ENCODE measurements around the gene ESRRG. TPM values are rescaled to one million over a fixed set of nuclear protein-coding genes. Genes with fewer than 3 reads are reported as not detected.

ESRRG gene
- total and polyA plus RNA-seq, 7 donors, result under 0.01 to 0.71 (median 0.33) TPM

GRCh38 chr1:216651826-216652418 is 71.3 kb downstream of the ESRRG start:
- H3K27ac ChIP-seq, result no peak overlapping the region
- no peaks in the 10 kb centered on the region for H3K9me3 ChIP-seq
- H3K36me3 ChIP-seq, result no peaks in the 10 kb centered on the region
- H3K4me1 ChIP-seq, result no peaks in the 10 kb centered on the region
- TF ChIP-seq POLR2AphosphoS5 (IDR thresholded peaks at IDR 0.05) (no peak), EP300 (IDR thresholded peaks at IDR 0.05) (no peak), POLR2A (IDR thresholded peaks at IDR 0.05) (no peak), CTCF (IDR thresholded peaks at IDR 0.05) (no peak)
- 88 to 94% methylated on average over 6 of the region's 6 CpGs for WGBS, 2 donors
- intact Hi-C loops (cut with DNase I), result no loop called here
- no peak overlapping the region for H3K4me3 ChIP-seq
- no peak for DNase-seq
- no peaks in the 10 kb centered on the region for H3K27me3 ChIP-seq

DNA sequence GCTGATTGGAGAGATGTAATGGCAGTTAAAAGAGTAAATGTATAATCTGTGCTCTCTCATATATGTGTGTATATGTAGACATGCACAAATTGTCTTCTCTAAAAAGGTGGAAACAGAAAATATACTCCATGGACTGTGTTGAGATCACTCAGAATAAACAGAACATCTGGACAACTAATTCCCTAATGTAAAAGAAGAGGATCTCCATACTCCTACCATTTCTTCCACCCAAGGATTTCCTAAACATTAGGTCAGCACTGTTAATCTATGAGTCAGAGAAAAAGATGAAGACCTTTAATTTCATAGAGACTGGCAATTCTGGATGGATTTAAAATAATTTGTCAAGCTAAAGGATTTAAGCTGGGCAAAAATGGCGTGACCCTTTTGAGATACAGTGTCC is 80.1 kb downstream of the ESRRG start:
- Histone ChIP-seq H3K27me3 (no peaks in the 10 kb centered on the region), H3K36me3 (no peaks in the 10 kb centered on the region), H3K9me3 (no peaks in the 10 kb centered on the region), H3K4me1 (no peaks in the 10 kb centered on the region), H3K27ac (no peak overlapping the region), H3K4me3 (no peak overlapping the region)
- intact Hi-C loops (cut with DNase I), result no loop called here
- TF ChIP-seq CTCF (IDR thresholded peaks at IDR 0.05) (no peak), EP300 (IDR thresholded peaks at IDR 0.05) (no peak), POLR2AphosphoS5 (IDR thresholded peaks at IDR 0.05) (no peak), POLR2A (IDR thresholded peaks at IDR 0.05) (no peak)
- no peak for DNase-seq
- 88 to 90% methylated on average over 1 of the region's 1 CpG for WGBS, 2 donors

DNA sequence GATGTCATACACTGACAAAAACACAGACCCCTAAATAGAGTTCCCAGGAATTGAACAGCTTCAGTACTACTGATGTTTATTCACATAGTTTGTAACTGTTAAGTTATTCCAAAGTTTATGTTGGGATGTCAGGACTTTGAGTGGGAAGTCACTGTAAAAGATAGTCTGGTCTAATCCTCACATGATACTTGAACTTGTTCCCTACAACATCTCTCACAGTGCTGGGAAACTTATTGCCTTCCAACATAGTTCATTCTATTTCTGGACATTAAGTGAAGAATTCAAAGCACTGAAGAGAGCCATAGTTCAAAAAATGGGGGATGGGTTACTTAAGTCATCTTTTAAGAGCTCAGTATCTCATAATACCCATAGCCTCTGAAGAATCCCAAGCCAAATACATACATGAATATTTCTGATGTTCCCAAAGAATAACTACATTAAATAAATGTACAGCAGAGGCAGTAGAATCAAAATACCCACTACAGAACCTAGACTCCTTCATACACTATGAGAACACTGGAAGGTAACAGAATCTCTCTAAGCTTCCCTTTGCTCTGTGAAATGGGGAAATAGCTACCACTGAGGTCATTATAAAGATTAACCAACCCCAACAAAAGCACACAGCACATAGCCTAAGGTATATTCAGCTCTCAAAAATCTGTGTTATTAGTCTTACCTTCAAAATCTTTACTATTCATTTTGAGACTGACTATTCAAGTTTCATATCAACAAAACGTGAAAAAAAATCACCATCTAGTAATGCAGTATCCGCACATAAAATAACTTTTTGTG is 81.4 kb downstream of the ESRRG start:
- no peaks in the 10 kb centered on the region for H3K36me3 ChIP-seq
- H3K9me3 ChIP-seq, result no peaks in the 10 kb centered on the region
- no peaks in the 10 kb centered on the region for H3K27me3 ChIP-seq
- intact Hi-C loops (cut with DNase I), result no loop called here
- TF ChIP-seq CTCF (IDR thresholded peaks at IDR 0.05) (no peak), EP300 (IDR thresholded peaks at IDR 0.05) (no peak), POLR2A (IDR thresholded peaks at IDR 0.05) (no peak), POLR2AphosphoS5 (IDR thresholded peaks at IDR 0.05) (no peak)
- H3K4me1 ChIP-seq, result no peaks in the 10 kb centered on the region
- 87 to 89% methylated on average over 2 of the region's 2 CpGs for WGBS, 2 donors
- H3K4me3 ChIP-seq, result no peak overlapping the region
- no peak for DNase-seq
- no peak overlapping the region for H3K27ac ChIP-seq

GRCh38 chr1:216640100-216640499 is 83.1 kb downstream of the ESRRG start:
- TF ChIP-seq POLR2A (IDR thresholded peaks at IDR 0.05) (no peak), POLR2AphosphoS5 (IDR thresholded peaks at IDR 0.05) (no peak), EP300 (IDR thresholded peaks at IDR 0.05) (no peak), CTCF (IDR thresholded peaks at IDR 0.05) (no peak)
- no peaks in the 10 kb centered on the region for H3K36me3 ChIP-seq
- no peaks in the 10 kb centered on the region for H3K4me1 ChIP-seq
- H3K27me3 ChIP-seq, result no peaks in the 10 kb centered on the region
- WGBS, 2 donors, result 87 to 93% methylated on average over 3 of the region's 3 CpGs
- no peak overlapping the region for H3K4me3 ChIP-seq
- DNase-seq, result no peak
- no peak overlapping the region for H3K27ac ChIP-seq
- intact Hi-C loops (cut with DNase I), result no loop called here
- no peaks in the 10 kb centered on the region for H3K9me3 ChIP-seq
